ENCODE results near the gene SLC4A3.

SLC4A3 gene

GRCh38 chr2:219631904-219632759, 4.7 kb downstream of the SLC4A3 start:
- H3K56ac ChIP-seq (ENCODE audit: low read length), result no peak overlapping the region
- no peak overlapping the region for H3K27ac ChIP-seq (ENCODE audit: low read depth, low read length)
- no peak overlapping the region for H3K4me3 ChIP-seq (ENCODE audit: low read length)
- H2BK120ac ChIP-seq (ENCODE audit: low read depth, low read length), result no peak overlapping the region
- H4K8ac ChIP-seq (ENCODE audit: low read depth, low read length), result no peak overlapping the region
- no peaks in the 10 kb centered on the region for H3K4me1 ChIP-seq (ENCODE audit: control insufficient read depth, low read depth, low read length)
- no peak overlapping the region for H3K18ac ChIP-seq (ENCODE audit: low read length)
- no peak overlapping the region for H4K5ac ChIP-seq (ENCODE audit: low read length)
- H3K27me3 ChIP-seq (ENCODE audit: insufficient read depth, low read length, poor library complexity), result no peaks in the 10 kb centered on the region
- no peak overlapping the region for H3K4me2 ChIP-seq (ENCODE audit: low read length)
- H2AK5ac ChIP-seq (ENCODE audit: low read length), result no peak overlapping the region
- no peaks in the 10 kb centered on the region for H3K36me3 ChIP-seq (ENCODE audit: control insufficient read depth, insufficient read depth, low read length)
- no peak overlapping the region for H2BK15ac ChIP-seq (replicated peaks; ENCODE audit: low read depth)
- WGBS (ENCODE audit: extremely low coverage, insufficient coverage, low lambda C conversion rate), result no CpG with 5 or more reads among the region's 34 CpGs
- no peak overlapping the region for H3K9ac ChIP-seq (ENCODE audit: low read length)
- H2BK5ac ChIP-seq (ENCODE audit: low read length), result no peak overlapping the region
- H3K23ac ChIP-seq (ENCODE audit: low read length), result no peak overlapping the region
- H3K79me2 ChIP-seq (ENCODE audit: control insufficient read depth, insufficient read depth, low read length), result no peaks in the 10 kb centered on the region
- H3K4ac ChIP-seq (ENCODE audit: low read depth, low read length), result no peak overlapping the region
- DNase-seq, result no peak
- no peaks in the 10 kb centered on the region for H3K79me1 ChIP-seq (ENCODE audit: low read length)

- Histone ChIP-seq H3K79me2 (ENCODE audit: control insufficient read depth, insufficient read depth, low read length) (no peaks in the 10 kb centered on the region), H3K23ac (ENCODE audit: low read length) (no peak overlapping the region), H3K4me1 (ENCODE audit: control insufficient read depth, low read depth, low read length) (no peaks in the 10 kb centered on the region), H4K8ac (ENCODE audit: low read depth, low read length) (no peak overlapping the region), H2BK120ac (ENCODE audit: low read depth, low read length) (no peak overlapping the region), H3K27me3 (ENCODE audit: insufficient read depth, low read length, poor library complexity) (no peaks in the 10 kb centered on the region), H3K27ac (ENCODE audit: low read depth, low read length) (no peak overlapping the region), H3K9ac (ENCODE audit: low read length) (no peak overlapping the region), H3K36me3 (ENCODE audit: control insufficient read depth, insufficient read depth, low read length) (no peaks in the 10 kb centered on the region), H3K18ac (ENCODE audit: low read length) (no peak overlapping the region), H4K5ac (ENCODE audit: low read length) (no peak overlapping the region), H2AK5ac (ENCODE audit: low read length) (no peak overlapping the region), H3K4me2 (ENCODE audit: low read length) (no peak overlapping the region), H2BK15ac (replicated peaks; ENCODE audit: low read depth) (no peak overlapping the region), H3K56ac (ENCODE audit: low read length) (no peak overlapping the region), H3K4ac (ENCODE audit: low read depth, low read length) (no peak overlapping the region), H3K79me1 (ENCODE audit: low read length) (no peaks in the 10 kb centered on the region), H2BK5ac (ENCODE audit: low read length) (no peak overlapping the region), H3K4me3 (ENCODE audit: low read length) (no peak overlapping the region)
- no peak for DNase-seq
- WGBS (ENCODE audit: extremely low coverage, insufficient coverage, low lambda C conversion rate), result no CpG with 5 or more reads among the region's 8 CpGs
These were observed 5.3 kb downstream of the SLC4A3 start for GRCh38 chr2:219632760-219633105.

GRCh38 chr2:219633276-219634065, 6.0 kb downstream of the SLC4A3 start:
- H3K4me3 ChIP-seq (ENCODE audit: low read length), result no peak overlapping the region
- H2BK120ac ChIP-seq (ENCODE audit: low read depth, low read length), result no peak overlapping the region
- H3K79me2 ChIP-seq (ENCODE audit: control insufficient read depth, insufficient read depth, low read length), result no peaks in the 10 kb centered on the region
- H4K5ac ChIP-seq (ENCODE audit: low read length), result no peak overlapping the region
- H3K23ac ChIP-seq (ENCODE audit: low read length), result no peak overlapping the region
- no CpG with 5 or more reads among the region's 22 CpGs for WGBS (ENCODE audit: extremely low coverage, insufficient coverage, low lambda C conversion rate)
- no peak overlapping the region for H3K4me2 ChIP-seq (ENCODE audit: low read length)
- no peak overlapping the region for H2AK5ac ChIP-seq (ENCODE audit: low read length)
- no peaks in the 10 kb centered on the region for H3K36me3 ChIP-seq (ENCODE audit: control insufficient read depth, insufficient read depth, low read length)
- no peaks in the 10 kb centered on the region for H3K79me1 ChIP-seq (ENCODE audit: low read length)
- no peak overlapping the region for H3K27ac ChIP-seq (ENCODE audit: low read depth, low read length)
- no peak for DNase-seq
- H3K4me1 ChIP-seq (ENCODE audit: control insufficient read depth, low read depth, low read length), result no peaks in the 10 kb centered on the region
- H3K27me3 ChIP-seq (ENCODE audit: insufficient read depth, low read length, poor library complexity), result no peaks in the 10 kb centered on the region
- H2BK15ac ChIP-seq (replicated peaks; ENCODE audit: low read depth), result no peak overlapping the region
- no peak overlapping the region for H4K8ac ChIP-seq (ENCODE audit: low read depth, low read length)
- no peak overlapping the region for H3K4ac ChIP-seq (ENCODE audit: low read depth, low read length)
- no peak overlapping the region for H3K56ac ChIP-seq (ENCODE audit: low read length)
- H3K18ac ChIP-seq (ENCODE audit: low read length), result no peak overlapping the region
- H3K9ac ChIP-seq (ENCODE audit: low read length), result no peak overlapping the region
- no peak overlapping the region for H2BK5ac ChIP-seq (ENCODE audit: low read length)

GRCh38 chr2:219634171-219634940, 6.9 kb downstream of the SLC4A3 start:
- no peak overlapping the region for H3K4ac ChIP-seq (ENCODE audit: low read depth, low read length)
- no peak overlapping the region for H3K56ac ChIP-seq (ENCODE audit: low read length)
- no peak overlapping the region for H3K23ac ChIP-seq (ENCODE audit: low read length)
- no peak overlapping the region for H3K27ac ChIP-seq (ENCODE audit: low read depth, low read length)
- no peak overlapping the region for H4K5ac ChIP-seq (ENCODE audit: low read length)
- H2AK5ac ChIP-seq (ENCODE audit: low read length), result no peak overlapping the region
- no peak overlapping the region for H3K4me3 ChIP-seq (ENCODE audit: low read length)
- H3K79me2 ChIP-seq (ENCODE audit: control insufficient read depth, insufficient read depth, low read length), result no peaks in the 10 kb centered on the region
- H4K8ac ChIP-seq (ENCODE audit: low read depth, low read length), result no peak overlapping the region
- H2BK5ac ChIP-seq (ENCODE audit: low read length), result no peak overlapping the region
- WGBS (ENCODE audit: extremely low coverage, insufficient coverage, low lambda C conversion rate), result no CpG with 5 or more reads among the region's 15 CpGs
- H3K27me3 ChIP-seq (ENCODE audit: insufficient read depth, low read length, poor library complexity), result no peaks in the 10 kb centered on the region
- no peak overlapping the region for H3K18ac ChIP-seq (ENCODE audit: low read length)
- H3K36me3 ChIP-seq (ENCODE audit: control insufficient read depth, insufficient read depth, low read length), result no peaks in the 10 kb centered on the region
- H3K4me2 ChIP-seq (ENCODE audit: low read length), result no peak overlapping the region
- DNase-seq, result no peak
- no peak overlapping the region for H2BK120ac ChIP-seq (ENCODE audit: low read depth, low read length)
- H3K9ac ChIP-seq (ENCODE audit: low read length), result no peak overlapping the region
- H3K79me1 ChIP-seq (ENCODE audit: low read length), result no peaks in the 10 kb centered on the region
- no peaks in the 10 kb centered on the region for H3K4me1 ChIP-seq (ENCODE audit: control insufficient read depth, low read depth, low read length)
- H2BK15ac ChIP-seq (replicated peaks; ENCODE audit: low read depth), result no peak overlapping the region

- Histone ChIP-seq H2BK120ac (ENCODE audit: low read depth, low read length) (no peak overlapping the region), H3K4me3 (ENCODE audit: low read length) (no peak overlapping the region), H2BK15ac (replicated peaks; ENCODE audit: low read depth) (no peak overlapping the region), H3K27me3 (ENCODE audit: insufficient read depth, low read length, poor library complexity) (no peaks in the 10 kb centered on the region), H3K79me1 (ENCODE audit: low read length) (no peaks in the 10 kb centered on the region), H2AK5ac (ENCODE audit: low read length) (no peak overlapping the region), H3K27ac (ENCODE audit: low read depth, low read length) (no peak overlapping the region), H2BK5ac (ENCODE audit: low read length) (no peak overlapping the region), H3K23ac (ENCODE audit: low read length) (no peak overlapping the region), H3K9ac (ENCODE audit: low read length) (no peak overlapping the region), H3K18ac (ENCODE audit: low read length) (no peak overlapping the region), H3K4me2 (ENCODE audit: low read length) (no peak overlapping the region), H3K36me3 (ENCODE audit: control insufficient read depth, insufficient read depth, low read length) (no peaks in the 10 kb centered on the region), H4K8ac (ENCODE audit: low read depth, low read length) (no peak overlapping the region), H3K56ac (ENCODE audit: low read length) (no peak overlapping the region), H3K79me2 (ENCODE audit: control insufficient read depth, insufficient read depth, low read length) (no peaks in the 10 kb centered on the region), H3K4ac (ENCODE audit: low read depth, low read length) (no peak overlapping the region), H3K4me1 (ENCODE audit: control insufficient read depth, low read depth, low read length) (no peaks in the 10 kb centered on the region), H4K5ac (ENCODE audit: low read length) (no peak overlapping the region)
- no peak for DNase-seq
- WGBS (ENCODE audit: extremely low coverage, insufficient coverage, low lambda C conversion rate), result no CpG with 5 or more reads among the region's 22 CpGs
These were observed 7.7 kb downstream of the SLC4A3 start for GRCh38 chr2:219634951-219635751.
